Neural cell (in vitro differentiated cells): Measurements from ENCODE around the gene PLCL1. TPM values are rescaled to one million over a fixed set of nuclear protein-coding genes. Genes with fewer than 3 reads are reported as not detected.

Experiments used
- H2AFZ ChIP-seq: fragments of 200-600, 300-800 bp; sonication (generic), shearing (Covaris generic); 2 replicates; pipeline ENCODE4 v1.6.0; 2014; ENCODE audit warnings: low read depth, mild to moderate bottlenecking, antibody characterized with exemption, low read length, moderate library complexity
- H3F3A ChIP-seq: fragments of 200-600 bp; shearing (Covaris generic); 2 replicates; pipeline ENCODE4 v1.6.1; 2016; ENCODE audit warnings: mild to moderate bottlenecking, moderate library complexity, mixed read lengths, antibody characterized with exemption, low read length; ENCODE audit not compliant: insufficient read depth, poor library complexity, severe bottlenecking
- H3K27ac ChIP-seq: fragments of 200-600, 300-800 bp; sonication (generic), shearing (Covaris generic); 2 replicates; pipeline ENCODE4 v1.5.1; 2014; ENCODE audit warnings: mild to moderate bottlenecking, low read length, moderate library complexity
- H3K27me3 ChIP-seq: fragments of 300-800, 200-600 bp; sonication (generic), shearing (Covaris generic); 2 replicates; pipeline ENCODE4 v1.6.0; 2014; ENCODE audit warnings: mild to moderate bottlenecking, low read depth, low read length, moderate library complexity; ENCODE audit not compliant: insufficient read depth
- H3K36me3 ChIP-seq: fragments of 300-800, 200-600 bp; sonication (generic), shearing (Covaris generic); 2 replicates; pipeline ENCODE4 v1.5.1; 2014; ENCODE audit warnings: mild to moderate bottlenecking, antibody characterized with exemption, low read length, moderate library complexity; ENCODE audit not compliant: insufficient read depth
- H3K4me2 ChIP-seq: fragments of 300-800, 200-600 bp; sonication (generic), shearing (Covaris generic); 2 replicates; pipeline ENCODE4 v1.6.0; 2014; ENCODE audit warnings: mild to moderate bottlenecking, low read length
- H3K4me3 ChIP-seq: fragments of 300-800, 200-600 bp; sonication (generic), shearing (Covaris generic); 2 replicates; pipeline ENCODE4 v1.5.1; 2014; ENCODE audit warnings: mild to moderate bottlenecking, low read length, moderate library complexity
- H3K79me2 ChIP-seq: fragments of 200-600 bp; shearing (Covaris generic); replicated peaks from 2 replicates; pipeline ENCODE4 v1.6.0; 2014; ENCODE audit warnings: mild to moderate bottlenecking, low read length, moderate library complexity; ENCODE audit not compliant: insufficient read depth
- H3K9ac ChIP-seq: fragments of 300-800, 200-600 bp; sonication (generic), shearing (Covaris generic); 2 replicates; pipeline ENCODE4 v1.6.1; 2016; ENCODE audit warnings: mild to moderate bottlenecking, low read length, mixed read lengths
- H3K9me2 ChIP-seq: fragments of 200-600 bp; shearing (Covaris generic); 2 replicates; pipeline ENCODE4 v1.6.1; 2016; ENCODE audit warnings: mild to moderate bottlenecking, low read length, mixed read lengths; ENCODE audit not compliant: insufficient read depth
- H3K9me3 ChIP-seq: fragments of 200-600, 300-800 bp; sonication (generic), shearing (Covaris generic); 2 replicates; pipeline ENCODE4 v1.6.1; 2016; ENCODE audit warnings: mild to moderate bottlenecking, mixed run types, low read length, moderate library complexity, mixed read lengths
- H4K20me1 ChIP-seq: fragments of 200-600 bp; shearing (Covaris generic); 2 replicates; pipeline ENCODE4 v1.6.1; 2016; ENCODE audit warnings: mild to moderate bottlenecking, mixed run types; ENCODE audit not compliant: insufficient read depth
- CTCF ChIP-seq: fragments of 450-650 bp; IDR thresholded peaks from 2 replicates; pipeline ENCODE4 v1.5.1; 2014; ENCODE audit warnings: antibody characterized with exemption, mild to moderate bottlenecking, moderate library complexity; ENCODE audit not compliant: poor library complexity, severe bottlenecking
- EP300 ChIP-seq: fragments of 450-650 bp; conservative IDR thresholded peaks from 2 replicates; pipeline ENCODE4 v1.6.1; 2014; ENCODE audit warnings: antibody characterized with exemption, mild to moderate bottlenecking, moderate library complexity; ENCODE audit not compliant: poor library complexity, severe bottlenecking
- EZH2 ChIP-seq: fragments of 200-600, 300-800 bp; shearing (Covaris generic), sonication (generic); IDR thresholded peaks from 2 replicates; pipeline ENCODE4 v1.6.1; 2014; ENCODE audit warnings: antibody characterized with exemption, low read length, borderline replicate concordance, mild to moderate bottlenecking; ENCODE audit not compliant: insufficient read depth, poor library complexity, severe bottlenecking
- MXI1 ChIP-seq: fragments of 450-650 bp; conservative IDR thresholded peaks from 2 replicates; pipeline ENCODE4 v1.6.1; 2014; ENCODE audit warnings: antibody characterized with exemption, mild to moderate bottlenecking; ENCODE audit not compliant: poor library complexity, severe bottlenecking
- POLR2AphosphoS5 ChIP-seq: IDR thresholded peaks from 2 replicates; pipeline ENCODE4 v1.6.1; 2012
- RAD21 ChIP-seq: fragments of 450-650 bp; conservative IDR thresholded peaks from 2 replicates; pipeline ENCODE4 v1.6.1; 2014; ENCODE audit warnings: antibody characterized with exemption, mild to moderate bottlenecking, moderate library complexity
- REST ChIP-seq: IDR thresholded peaks from 2 replicates; pipeline ENCODE4 v1.6.1; 2012; ENCODE audit warnings: borderline replicate concordance
- SMC3 ChIP-seq: fragments of 450-650 bp; conservative IDR thresholded peaks from 2 replicates; pipeline ENCODE4 v1.6.1; 2014; ENCODE audit warnings: antibody characterized with exemption, mild to moderate bottlenecking, moderate library complexity; ENCODE audit not compliant: poor library complexity
- TAF1 ChIP-seq: IDR thresholded peaks from 2 replicates; pipeline ENCODE4 v1.6.1; 2012; ENCODE audit warnings: low read depth
- polyA plus RNA-seq: library from polyadenylated mRNA; depleted of rRNA; stranded (reverse); fragments of >200 nt; gene quantifications from 2 replicates; pipeline ENCODE4 v1.2.3, GENCODE V29; 2014

PLCL1 gene
- polyA plus RNA-seq, 1 donor from 2014 or later = 6.8 TPM

- no peak overlapping the region for H2AFZ ChIP-seq
- no peaks in the 10 kb centered on the region for H3K36me3 ChIP-seq
- H3K4me2 ChIP-seq = no peak overlapping the region
- no peak overlapping the region for H3K4me3 ChIP-seq
- no peak overlapping the region for H3K27ac ChIP-seq
- no peaks in the 10 kb centered on the region for H3K27me3 ChIP-seq
- H3K9ac ChIP-seq = no peak overlapping the region
- TF ChIP-seq EP300 (no peak), EZH2 (no peak), POLR2AphosphoS5 (no peak), RAD21 (no peak), CTCF (no peak), MXI1 (no peak), REST (no peak), TAF1 (no peak), SMC3 (no peak)
- H3K9me2 ChIP-seq = no peaks in the 10 kb centered on the region
- H3F3A ChIP-seq = no peaks in the 10 kb centered on the region
- no peaks in the 10 kb centered on the region for H3K79me2 ChIP-seq
- no peaks in the 10 kb centered on the region for H3K9me3 ChIP-seq
- H4K20me1 ChIP-seq = no peaks in the 10 kb centered on the region
These were observed 331.1 kb downstream of the PLCL1 start for GRCh38 chr2:198135481-198135934.

- no peak for TF ChIP-seq REST
- TF ChIP-seq MXI1 = no peak
- no peak for TF ChIP-seq RAD21
- TF ChIP-seq EZH2 = no peak
- TF ChIP-seq EP300 = no peak
- no peak for TF ChIP-seq CTCF
- no peak for TF ChIP-seq SMC3
- no peak for TF ChIP-seq POLR2AphosphoS5
- TF ChIP-seq TAF1 = no peak
- no peak overlapping the region for H3K9ac ChIP-seq
- no peaks in the 10 kb centered on the region for H3K36me3 ChIP-seq
- no peak overlapping the region for H3K27ac ChIP-seq
- no peaks in the 10 kb centered on the region for H3K9me3 ChIP-seq
- H3K79me2 ChIP-seq = no peaks in the 10 kb centered on the region
- no peak overlapping the region for H3K4me3 ChIP-seq
- no peaks in the 10 kb centered on the region for H3K9me2 ChIP-seq
- H3K4me2 ChIP-seq = no peak overlapping the region
- no peaks in the 10 kb centered on the region for H3F3A ChIP-seq
- H4K20me1 ChIP-seq = no peaks in the 10 kb centered on the region
- no peaks in the 10 kb centered on the region for H3K27me3 ChIP-seq
- H2AFZ ChIP-seq = no peak overlapping the region
These were observed 331.7 kb downstream of the PLCL1 start for GRCh38 chr2:198136142-198136541.
